GOT3 (cell line): ENCODE measurements around the gene SLC1A7.

Experiments
- DNase-seq: peaks from one replicate; lab custom pipeline; 2025; ENCODE audit warnings: mixed read lengths; lab: John Stamatoyannopoulos, UW

The SLC1A7 gene

GRCh38 chr1:53133261-53134041 lies 9.0 kb downstream of the SLC1A7 start:
- DNase-seq, result no peak

DNA sequence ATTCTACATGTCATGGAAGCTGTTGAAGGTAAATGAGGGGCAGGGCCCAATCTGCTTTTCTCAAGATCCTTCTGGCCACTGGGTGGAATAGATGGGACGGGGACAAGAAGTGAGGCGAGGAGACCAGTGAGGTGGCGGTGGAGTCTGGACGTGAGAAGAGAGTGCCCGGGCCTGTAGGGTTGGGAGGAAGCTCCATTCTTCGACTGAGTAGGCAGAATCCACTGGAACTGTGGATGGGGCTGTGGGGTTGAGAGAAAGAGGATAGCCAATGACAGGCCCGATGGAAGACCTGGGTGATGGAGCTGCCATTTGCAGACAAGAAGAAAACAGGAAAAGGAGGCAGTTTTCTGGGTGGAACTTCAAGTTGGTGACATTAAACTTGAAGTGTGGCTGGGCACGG lies 10.3 kb downstream of the SLC1A7 start:
- no peak for DNase-seq

DNA sequence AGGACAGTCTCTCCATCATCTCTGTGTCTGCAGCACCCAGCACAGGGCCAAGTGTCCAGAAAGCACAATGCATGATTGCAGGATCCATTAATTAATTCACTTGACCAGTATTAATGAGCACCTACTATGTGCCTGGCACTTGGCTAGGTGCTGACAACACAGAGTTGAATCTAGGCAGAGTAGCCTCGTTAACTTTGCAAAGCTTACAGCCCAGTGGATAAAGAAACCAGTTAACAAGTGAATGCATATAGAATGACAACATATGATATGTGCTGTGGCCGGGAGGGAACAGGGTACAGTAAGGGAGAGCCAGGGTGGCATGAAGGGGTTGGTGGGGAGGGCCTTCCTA lies 10.9 kb downstream of the SLC1A7 start:
- no peak for DNase-seq

DNA sequence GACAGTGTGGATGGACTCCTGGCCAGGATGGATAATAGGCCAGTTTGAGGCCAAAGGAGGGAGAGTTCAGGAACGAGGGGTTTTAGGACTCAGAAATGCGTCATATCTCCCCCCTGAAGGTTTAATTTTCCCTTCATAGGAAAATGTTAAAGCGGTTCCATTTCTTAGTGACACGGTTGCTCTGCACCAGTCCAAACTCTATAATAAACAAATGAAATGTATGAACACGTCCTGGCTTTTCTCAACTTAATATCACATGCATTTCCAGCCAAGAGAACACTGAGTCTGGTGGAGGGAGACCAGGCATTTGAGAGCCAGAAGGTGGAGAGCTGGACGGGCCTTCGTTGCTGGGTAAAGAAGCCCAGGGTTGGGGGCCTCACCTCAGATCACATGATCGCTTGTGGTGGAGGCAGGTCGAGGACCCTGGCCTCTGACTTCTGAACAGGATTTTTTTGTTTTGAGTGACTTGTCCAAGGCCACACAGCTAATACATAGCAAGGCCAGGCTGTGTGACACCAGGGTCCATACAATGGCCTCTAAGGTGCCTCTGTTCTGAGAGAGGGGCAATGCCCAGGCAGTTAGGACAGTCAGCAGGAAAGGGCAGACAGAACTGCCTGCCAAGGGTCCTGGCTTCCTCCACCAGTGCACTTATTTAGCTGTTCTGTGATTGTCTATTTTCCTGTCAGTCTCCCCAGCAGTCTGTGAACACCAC lies 11.4 kb downstream of the SLC1A7 start:
- DNase-seq, result no peak

- no peak for DNase-seq
These were observed 11.9 kb downstream of the SLC1A7 start for GRCh38 chr1:53130598-53130877.

- DNase-seq, result no peak
These were observed 12.4 kb downstream of the SLC1A7 start for GRCh38 chr1:53129891-53130597.

- DNase-seq, result no peak
These were observed 14.0 kb downstream of the SLC1A7 start for GRCh38 chr1:53128401-53128800.

GRCh38 chr1:53127546-53127945 lies 14.9 kb downstream of the SLC1A7 start:
- DNase-seq, result no peak

- no peak for DNase-seq
These were observed 15.9 kb downstream of the SLC1A7 start for GRCh38 chr1:53126495-53126894.

GRCh38 chr1:53125623-53126360 lies 16.6 kb downstream of the SLC1A7 start:
- DNase-seq, result no peak

DNA sequence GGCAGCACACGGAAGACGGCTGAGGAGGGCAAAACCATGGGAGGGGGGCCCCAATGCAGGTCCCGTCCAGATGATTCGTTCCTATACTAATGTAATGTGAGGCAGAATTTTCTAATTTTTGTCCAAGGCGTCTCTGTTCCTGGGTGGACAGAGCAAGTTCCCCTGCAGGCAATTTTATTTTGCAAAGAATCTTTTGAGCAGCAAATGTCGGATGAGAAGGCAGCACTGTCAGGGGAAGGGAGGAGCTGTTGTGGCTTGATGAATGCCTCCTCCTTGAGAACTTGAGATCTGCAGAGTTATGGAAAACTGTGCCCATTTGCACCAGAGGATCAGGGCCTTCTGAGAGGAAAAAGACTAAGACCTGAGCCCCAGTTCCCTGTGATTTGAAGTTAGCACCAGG lies 17.3 kb downstream of the SLC1A7 start:
- no peak for DNase-seq

DNA sequence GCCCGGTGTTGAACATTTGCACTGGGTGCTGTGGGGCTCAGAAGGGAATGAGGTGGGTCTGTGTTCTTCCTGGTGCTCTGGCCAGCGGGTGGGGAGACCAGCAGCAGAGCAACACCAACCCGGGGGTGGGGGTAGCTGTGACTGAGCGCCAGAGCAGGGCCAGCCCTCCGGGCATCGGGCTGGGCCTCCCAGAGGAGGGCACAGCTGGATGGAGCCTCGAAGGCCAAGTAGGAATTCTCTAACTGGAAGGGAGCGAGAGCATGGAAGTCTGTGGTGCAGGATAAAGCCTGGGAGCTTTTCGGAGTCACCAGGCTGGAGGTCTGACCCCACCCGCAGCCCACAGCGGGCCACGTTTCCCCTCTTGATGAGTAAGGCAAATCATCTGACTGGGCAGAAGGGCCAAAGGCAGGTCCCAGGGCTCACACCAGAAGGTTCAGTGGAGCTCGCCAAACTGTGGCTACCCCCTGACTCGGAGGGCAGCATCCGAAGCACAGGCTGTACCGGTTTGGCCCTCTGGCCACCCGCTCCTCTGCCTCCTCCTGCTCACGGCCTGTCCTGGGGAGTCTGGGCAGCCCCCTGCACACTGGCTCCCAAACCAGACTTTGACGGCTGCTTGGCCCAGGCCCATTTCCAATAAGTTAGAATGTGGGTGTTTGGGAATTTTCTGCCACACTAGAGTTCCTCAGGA lies 18.8 kb downstream of the SLC1A7 start:
- no peak for DNase-seq

DNA sequence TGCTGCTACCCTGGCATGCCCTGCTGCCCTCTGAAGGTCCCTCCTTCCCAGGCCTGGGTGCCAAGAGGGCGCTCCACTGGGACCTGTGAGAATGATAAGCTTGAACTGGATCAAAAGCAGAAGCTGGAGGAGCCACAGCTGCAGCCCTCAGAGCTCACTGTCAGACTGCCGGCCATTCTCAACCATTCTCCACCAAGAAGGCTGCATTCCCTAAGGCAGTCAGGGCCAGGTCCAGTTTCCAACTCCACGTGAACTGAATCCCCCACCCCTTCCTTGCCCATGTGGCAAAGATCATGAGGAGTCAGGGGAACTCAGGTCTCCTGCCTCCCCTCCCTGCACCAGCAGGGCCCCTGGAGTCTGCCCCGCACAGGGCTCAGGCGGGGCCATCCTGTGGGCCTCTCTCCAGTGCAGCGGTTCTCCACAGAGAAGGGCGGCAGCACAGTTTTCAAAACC lies 19.5 kb downstream of the SLC1A7 start:
- DNase-seq, result no peak

- no peak for DNase-seq
These were observed 20.1 kb downstream of the SLC1A7 start for GRCh38 chr1:53122201-53122885.

GRCh38 chr1:53121319-53122172 lies 20.9 kb downstream of the SLC1A7 start:
- DNase-seq, result no peak

- no peak for DNase-seq
These were observed 21.8 kb downstream of the SLC1A7 start for GRCh38 chr1:53120659-53121058.

DNA sequence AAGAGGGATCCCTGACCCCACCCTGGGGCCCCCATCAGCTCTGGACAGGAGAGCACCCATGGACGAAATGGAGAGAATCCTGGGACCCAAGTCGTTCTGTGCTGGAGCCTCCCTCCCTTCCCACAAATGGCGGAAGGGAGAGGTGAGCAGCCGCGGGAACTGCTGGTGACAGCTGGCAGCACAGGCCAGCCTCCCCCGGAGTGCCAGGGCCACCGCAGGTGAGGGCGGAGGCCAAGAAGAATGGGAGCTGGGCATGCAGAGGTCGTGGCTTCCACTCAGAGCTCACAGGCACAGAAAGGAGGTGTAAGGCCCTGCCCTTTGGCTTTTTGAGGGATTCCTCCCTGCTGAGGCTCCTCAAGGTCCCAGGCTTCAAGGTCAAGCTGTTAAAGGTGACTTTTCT lies 24.6 kb downstream of the SLC1A7 start:
- DNase-seq, result no peak

GRCh38 chr1:53116933-53117600 lies 25.4 kb downstream of the SLC1A7 start:
- no peak for DNase-seq

DNA sequence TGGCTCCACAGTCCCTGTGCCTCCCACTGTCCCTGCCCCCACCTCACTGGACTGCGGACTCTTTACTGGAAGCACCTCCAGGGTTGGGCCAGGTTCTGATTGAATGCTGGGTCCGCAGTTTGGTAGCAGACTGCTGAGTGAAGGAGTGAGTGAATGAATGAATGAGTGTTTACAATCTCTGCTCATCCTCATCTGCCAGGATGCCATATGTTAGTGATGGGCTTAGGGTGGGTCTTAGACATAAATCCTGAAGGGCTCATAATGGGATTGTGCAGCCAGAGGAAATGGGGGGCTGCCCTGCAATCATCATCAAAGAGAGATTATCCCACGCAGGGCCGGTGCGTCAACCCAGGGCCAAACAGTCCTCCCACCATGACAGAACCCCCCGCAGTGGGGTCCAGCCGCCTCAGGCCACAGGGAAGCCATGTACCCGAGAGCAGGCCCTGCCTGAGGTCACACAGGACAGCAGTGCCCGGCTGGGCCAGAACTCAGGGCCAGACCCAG lies 26.1 kb downstream of the SLC1A7 start:
- no peak for DNase-seq
